Inflammatory macrophage treated with lipopolysaccharide for 1 hour (primary cell): ENCODE measurements around the gene FOXL3.
"Not testable (repeated sequence)": the region's sequence is repeated elsewhere in the genome, so short reads cannot be mapped to it uniquely, and the experiment has no call there.

Experiments used
- DNase-seq, 2 donors: peaks; one replicate each; pipeline ENCODE4 v3.0.0-alpha.2; 2020 to 2022

The FOXL3 gene

DNA sequence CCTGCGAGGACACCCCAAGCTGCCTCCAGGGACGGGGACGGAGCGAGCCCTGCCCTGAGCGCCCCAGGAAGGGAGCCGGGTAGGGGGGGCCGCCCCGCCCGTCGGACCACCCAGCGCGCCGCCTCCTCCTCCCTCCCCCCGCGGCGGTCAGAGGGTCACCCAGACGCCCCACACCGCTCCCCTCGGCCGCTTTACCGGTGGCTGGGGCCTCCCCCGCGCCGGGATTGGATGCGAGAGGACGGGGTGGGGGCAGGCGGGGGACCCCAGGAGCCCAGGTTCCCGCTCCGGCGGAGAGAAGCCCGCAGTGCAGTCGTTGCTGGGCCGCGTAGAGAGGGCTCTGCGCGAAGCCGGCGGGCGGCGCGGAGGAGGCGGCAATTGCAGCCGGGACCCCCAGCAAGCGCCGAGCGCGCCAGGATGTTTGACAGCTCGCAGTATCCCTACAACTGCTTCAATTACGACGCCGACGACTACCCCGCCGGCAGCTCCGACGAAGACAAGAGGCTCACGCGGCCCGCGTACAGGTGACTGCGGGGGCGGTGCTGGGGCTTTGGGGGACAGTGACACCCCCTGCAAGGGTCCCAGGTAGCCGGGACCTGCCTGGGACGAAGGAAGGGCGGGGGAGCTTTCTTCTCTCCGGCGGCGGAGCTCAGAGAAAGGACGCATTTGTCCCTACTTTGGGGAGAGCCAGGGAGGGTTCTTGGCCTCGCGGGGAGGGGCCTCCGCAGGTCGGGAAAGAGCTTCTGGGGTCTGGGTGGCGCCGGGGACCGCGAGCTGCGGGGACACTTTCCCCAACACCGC, at the start of gene FOXL3:
FOXL3 (plus strand) TSS at position 415 of the 798 bp plus-strand sequence; CDS start at position 415, 0 bp downstream.
- DNase-seq: no peak

DNA sequence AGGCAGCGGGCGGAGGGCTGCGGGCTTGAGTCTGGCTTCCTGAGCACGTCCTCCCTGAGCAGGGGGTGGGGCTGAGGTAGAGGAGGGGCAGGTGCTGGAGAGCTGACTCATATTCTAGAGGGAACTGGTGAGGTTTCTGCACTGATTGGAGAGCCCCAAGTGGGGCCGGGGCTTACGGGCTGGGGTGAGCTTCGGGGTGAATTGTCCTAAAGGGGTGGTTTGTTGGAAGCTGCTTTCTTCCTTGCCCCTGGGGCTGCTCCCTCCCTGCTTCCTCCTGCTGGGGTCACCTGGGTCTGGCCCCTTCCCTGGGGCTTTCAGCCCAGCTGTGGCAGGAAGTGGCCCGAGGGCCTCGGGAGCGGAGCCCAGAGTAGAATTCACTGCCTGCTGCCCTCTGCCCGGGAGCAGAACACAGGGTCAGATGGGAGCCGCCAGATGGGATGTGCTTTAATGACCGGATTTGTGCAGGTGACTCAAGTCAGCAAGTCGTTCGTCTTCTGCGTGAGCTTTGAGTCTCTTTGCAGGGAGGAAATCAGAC, 49.0 kb upstream of the FOXL3 start:
- DNase-seq: no peak

DNA sequence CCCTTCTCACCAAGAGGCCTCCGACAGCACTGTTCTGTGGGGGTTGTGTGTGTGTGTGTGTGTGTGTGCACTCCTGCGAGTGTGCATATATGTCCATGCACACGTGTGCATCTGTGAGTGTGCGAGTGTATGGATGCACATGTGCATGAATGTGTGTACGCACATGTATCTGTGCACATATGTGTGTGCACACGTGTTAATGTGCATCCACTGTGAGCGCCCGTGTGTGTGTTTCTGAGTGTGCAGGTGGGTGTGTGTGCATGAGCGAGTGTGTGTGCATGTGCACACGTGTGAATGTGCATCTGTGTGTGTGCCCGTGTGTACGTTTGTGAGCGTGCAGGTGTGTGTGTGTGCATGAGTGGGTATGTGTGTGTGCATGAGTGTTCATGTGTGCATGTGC, 48.5 kb upstream of the FOXL3 start:
- DNase-seq: no peak

DNA sequence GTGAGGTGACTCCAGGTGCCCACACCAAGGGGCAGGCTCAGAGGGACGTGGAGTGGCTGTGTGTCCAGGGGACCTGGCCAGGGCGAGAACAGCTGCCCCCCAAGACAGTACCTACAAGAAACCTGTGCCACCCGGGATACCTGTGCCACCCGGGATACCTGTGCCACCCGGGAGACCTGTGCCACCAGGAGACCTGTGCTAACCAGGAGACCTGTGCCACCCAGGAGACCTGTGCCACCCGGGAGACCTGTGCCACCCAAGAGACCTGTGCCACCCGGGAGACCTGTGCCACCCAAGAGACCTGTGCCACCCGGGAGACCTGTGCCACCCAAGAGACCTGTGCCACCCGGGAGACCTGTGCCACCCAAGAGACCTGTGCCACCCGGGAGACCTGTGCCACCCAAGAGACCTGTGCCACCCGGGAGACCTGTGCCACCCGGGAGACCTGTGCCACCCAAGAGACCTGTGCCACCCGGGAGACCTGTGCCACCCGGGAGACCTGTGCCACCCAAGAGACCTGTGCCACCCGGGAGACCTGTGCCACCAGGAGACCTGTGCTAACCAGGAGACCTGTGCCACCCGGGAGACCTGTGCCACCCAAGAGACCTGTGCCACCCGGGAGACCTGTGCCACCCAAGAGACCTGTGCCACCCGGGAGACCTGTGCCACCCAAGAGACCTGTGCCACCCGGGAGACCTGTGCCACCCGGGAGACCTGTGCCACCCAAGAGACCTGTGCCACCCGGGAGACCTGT, 47.0 kb upstream of the FOXL3 start:
- not testable (repeated sequence) for DNase-seq

DNA sequence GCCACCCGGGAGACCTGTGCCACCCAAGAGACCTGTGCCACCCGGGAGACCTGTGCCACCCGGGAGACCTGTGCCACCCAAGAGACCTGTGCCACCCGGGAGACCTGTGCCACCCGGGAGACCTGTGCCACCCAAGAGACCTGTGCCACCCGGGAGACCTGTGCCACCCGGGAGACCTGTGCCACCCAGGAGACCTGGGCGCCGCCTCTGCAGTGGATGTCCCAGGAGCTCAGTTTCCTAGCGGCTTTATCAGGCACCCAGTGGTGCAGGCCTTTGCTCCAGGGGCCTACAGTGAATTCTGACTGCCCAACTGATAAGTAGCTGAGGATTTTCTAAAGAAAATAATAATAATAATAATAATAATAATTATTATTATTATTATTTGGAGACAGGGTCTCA, 46.4 kb upstream of the FOXL3 start:
- DNase-seq: not testable (repeated sequence)

DNA sequence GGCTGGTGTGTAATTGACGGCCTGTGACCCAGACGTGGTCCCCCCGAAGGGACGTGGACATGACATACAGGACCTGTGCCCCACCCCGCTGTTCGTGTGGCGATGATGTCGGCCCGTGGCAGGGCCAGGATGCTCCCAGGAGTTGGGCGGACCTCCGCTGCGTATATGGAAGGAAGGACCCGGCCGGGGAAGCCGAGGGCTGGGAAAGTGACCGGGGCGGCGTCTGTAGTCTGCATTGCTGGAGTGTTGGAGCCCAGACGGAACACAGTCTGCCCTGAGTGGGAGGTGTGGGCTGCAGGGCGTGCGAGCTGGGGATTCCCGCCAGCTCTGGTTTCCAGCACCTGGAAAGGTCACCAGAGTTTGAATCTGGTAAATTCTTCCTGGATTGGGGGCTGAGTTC, 45.0 kb upstream of the FOXL3 start:
- no peak for DNase-seq

DNA sequence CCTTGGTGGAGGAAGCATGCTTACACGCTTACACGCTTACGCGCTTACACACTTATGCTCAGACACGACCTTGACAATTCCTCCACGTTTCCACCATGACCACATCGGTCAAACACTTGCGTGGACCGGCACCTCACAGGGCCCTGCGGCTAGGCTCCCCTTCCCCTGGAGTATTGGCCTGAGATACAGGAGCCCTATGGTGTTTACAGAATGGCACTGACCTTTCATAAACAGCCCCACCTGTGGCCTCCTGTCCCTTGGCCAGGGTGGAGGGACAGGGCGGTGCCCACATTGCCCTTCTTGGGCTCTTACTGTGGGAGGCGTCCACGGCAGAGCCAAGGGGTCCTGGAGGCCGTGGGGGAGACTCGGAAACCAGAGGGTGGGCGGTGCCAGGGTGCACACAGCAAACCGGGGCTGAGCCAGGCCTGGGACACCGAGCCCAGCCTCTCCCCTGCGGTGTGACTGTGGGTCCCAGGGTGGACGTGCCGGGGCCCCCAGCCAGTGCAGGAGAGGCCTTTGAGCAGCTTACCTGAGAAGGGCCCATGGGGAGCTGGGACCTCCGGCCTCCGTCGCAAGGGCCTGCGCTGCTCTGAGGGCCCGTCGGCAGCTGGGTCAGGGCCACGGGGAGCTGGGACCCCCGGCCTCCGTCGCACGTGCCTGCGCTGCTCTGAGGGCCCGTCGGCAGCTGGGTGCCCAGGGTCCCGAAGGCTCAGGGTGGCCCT, 44.2 kb upstream of the FOXL3 start:
- no peak for DNase-seq

DNA sequence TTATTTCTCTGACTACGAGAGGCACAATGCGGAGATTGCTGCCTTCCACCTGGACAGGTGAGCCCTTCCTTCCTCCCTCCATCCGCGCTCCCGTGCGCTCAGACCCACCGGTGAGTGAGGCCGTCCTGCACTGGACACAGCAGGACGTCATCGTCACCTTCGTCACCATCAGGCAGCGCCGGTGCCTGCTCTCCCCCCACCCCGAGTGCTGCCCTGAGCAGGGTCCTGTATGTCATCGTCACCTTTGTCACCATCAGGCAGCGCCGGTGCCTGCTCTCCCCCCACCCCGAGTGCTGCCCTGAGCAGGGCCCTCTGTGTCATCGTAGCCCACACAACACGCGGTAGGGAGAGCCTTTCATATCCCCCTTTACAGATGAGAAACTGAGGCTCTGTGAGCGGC, 43.5 kb upstream of the FOXL3 start:
- DNase-seq: no peak

DNA sequence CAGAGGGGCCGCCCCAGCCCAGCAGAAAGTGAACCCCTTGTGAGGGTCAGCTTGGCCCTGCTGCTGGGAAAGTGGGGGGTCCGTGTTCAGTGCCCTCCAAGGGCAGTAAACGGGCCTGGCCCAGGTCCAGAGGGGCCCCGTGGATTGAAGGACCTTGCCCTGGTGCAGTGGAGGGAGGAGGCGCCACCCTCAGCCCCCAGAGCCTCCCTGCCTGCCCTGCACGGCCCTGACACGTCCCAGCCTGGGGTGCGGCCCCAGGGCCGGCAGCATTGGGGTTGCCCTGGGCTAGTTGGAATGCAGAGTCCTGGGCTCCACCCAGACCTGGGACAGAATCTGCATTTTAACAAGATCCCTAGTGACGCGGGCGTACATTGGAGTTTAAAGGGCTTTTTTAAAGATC, 42.8 kb upstream of the FOXL3 start:
- no peak for DNase-seq

DNA sequence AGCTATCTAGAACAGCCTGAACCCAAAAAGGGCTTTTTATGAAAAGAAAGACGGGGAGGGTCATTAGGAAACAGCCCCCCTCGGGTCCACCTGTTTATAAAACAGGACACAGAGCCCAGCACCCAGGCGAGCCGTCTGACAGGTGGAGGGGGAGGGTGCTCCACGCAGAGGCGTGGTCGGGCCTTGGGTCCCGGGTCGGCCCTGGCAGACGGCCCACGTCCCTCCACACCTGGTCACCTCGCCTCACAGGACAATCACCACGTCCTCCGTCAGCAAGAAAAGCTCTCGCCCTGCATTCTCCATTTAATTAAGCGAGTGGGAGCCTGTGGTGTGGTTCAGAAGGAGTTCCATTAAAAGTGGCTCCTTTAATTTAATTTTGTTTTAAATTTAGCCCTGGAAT, 42.3 kb upstream of the FOXL3 start:
- DNase-seq: no peak

DNA sequence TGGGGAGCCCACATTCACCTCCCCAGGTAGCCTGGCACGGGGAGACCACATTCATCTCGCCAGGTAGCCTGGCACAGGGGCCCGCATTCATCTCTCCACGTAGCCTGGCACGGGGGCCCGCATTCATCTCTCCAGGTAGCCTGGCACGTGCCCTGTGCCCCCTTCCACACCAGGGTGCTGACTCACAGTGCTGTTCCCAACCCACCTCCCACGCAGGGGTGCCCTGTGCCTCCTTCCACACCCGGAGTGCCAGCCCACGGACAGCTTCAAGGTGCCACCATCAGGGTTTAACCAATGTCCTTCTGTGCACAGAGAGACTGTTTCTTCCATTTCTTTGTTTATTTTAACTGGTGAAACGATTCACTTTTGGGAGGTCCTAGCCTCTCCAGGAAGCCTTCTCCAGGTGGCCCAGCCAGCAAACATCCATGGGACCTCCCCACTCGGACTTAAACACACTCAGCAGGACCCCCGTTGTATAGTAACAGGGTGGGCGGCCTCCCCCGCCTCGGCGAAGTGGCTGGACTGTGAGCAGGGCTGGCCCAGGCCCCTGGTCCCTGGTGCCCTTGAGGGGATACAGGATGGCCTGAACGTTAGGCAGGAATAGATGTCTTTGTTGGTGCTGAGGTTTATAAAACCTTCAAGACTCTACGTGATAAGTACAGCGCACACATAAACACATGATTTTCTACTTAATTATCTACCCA, 41.1 kb upstream of the FOXL3 start:
- DNase-seq: no peak

DNA sequence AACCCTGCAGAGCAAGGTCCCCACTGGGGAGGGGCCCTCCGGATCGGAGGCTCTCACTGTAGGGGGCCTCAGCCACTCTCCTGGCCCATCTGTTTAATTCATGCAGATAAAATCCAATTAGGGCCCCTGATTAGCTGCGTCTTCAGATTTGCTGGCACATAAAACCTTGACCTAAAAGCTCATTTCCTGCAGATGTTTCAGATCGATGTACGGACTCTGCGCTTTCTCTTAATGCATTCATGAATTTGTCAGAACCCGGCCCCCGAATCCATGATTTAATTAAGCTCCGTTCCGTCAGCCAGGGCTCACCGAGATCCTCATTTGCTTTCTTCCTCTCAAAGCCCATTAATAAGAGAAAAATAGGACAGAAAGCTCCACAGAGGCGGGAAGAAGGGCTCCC, 40.0 kb upstream of the FOXL3 start:
- DNase-seq: no peak

DNA sequence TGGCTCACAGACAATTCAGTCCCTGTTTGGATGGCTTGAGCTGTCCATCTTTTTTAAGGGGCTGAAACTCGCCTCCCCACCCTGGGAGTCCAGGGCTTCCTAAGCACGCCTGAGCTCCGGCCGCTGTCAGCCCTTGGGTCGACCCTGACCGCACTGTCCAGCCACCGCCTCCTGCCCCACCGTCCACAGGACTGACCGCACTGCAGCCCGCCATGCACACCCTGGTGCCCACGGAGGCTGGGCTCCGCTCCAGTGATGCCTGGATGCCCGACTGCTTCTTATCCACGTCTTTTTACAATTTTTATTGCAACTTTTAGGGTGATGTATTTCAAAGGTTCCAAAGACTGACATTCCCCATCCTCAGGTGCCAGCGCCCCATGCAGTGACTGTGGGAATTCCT, 39.4 kb upstream of the FOXL3 start:
- no peak for DNase-seq

DNA sequence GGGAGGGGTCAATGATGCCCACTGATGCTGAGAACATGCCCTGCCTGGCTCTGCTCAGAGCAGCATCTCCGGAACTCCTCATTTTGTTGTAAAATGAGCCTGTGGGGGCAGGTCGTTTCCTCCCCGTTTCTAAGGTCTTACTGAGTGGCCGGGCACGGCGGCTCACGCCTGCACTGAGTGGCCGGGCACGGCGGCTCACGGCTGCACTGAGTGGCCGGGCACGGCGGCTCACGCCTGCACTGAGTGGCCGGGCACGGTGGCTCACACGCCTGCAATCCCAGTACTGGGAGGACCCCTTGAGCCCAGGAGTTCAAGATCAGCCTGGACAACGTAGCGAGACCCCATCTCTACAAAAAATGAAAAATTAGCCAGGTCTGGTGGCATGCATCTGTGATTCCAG, 39.0 kb upstream of the FOXL3 start:
- no peak for DNase-seq

DNA sequence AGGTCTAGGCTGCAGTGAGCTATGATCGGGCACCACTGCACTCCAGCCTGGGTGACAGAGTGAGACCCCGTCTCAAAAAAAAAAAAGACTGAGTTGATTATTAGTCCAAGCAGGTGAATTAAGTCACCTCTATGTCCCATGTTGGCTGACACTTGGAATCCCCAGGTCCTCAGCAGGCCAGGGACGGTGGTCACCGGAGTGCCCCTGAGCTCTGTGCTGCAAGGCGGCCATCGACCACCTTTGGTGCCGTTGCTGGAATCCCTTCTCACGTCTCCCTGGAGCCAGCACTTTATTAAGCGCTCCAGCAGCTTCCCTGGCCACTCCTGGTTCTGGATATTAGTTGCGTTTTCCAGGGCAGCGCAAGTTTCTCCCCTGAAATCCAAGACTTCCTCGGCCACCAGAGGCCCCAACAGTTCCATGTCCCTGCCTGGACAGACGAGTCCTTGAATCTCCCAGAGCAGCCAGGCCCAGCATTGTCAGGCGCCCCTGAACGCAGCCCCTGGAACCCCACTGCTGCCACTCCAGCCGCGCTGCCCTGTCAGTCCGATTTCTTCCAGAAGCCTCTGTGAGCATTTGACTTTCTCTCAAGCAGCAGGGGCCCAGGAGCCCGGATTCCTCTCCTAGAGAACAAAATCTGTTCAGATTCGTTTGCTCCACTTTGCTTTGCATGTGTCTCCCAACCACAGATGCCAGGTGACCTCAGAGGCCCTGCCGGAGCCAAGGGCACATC, 38.4 kb upstream of the FOXL3 start:
- DNase-seq: no peak

DNA sequence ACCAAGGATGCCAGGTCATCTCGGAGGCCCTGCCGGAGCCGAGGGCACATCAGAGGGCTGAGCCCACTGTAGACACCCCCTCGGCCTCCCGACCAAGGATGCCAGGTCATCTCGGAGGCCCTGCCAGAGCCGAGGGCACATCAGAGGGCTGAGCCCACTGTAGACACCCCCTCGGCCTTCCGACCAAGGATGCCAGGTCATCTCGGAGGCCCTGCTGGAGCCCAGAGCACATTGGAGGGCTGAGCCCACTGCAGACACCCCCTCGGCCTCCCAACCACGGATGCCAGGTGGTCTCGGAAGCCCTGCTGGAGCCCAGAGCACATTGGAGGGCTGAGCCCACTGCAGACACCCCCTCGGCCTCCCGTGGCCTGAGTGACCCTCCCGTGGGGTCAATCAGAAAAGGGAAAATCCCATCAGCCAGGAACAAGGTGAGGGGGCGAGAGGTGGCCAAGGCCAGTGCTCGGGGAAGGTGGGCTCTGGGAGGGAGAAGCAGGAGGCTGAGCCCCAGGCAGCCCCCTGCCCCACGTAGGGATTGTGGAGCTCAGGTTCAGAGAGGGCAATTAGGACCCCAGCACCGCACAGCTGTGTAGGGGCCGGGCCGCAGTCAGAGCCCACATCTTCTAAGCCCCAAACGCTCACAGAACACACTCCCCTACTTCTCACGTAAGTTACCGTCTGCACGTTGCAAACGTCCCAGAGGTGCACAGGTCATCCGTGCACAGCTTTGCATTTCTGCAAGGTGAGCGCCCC, 37.6 kb upstream of the FOXL3 start:
- no peak for DNase-seq

DNA sequence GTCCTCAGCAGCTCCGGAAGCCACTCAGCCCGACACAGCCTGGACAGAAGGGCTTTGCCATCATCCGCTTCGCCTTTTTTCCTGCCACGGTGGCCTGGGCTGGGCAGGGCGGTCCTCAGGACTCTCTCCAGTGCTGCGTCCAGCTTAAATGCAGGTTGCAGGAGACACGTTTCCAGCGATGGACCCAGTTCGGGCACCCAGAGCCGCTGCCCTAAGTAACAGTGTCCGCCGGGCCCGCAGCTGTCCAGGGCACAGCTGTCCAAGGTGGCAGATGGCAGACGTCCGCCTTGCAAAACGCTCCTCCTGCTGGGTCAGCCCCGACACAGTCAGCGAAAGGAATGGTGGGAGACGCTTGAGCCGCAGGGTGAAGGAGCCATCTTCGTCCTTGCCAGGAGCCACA, 37.0 kb upstream of the FOXL3 start:
- no peak for DNase-seq

DNA sequence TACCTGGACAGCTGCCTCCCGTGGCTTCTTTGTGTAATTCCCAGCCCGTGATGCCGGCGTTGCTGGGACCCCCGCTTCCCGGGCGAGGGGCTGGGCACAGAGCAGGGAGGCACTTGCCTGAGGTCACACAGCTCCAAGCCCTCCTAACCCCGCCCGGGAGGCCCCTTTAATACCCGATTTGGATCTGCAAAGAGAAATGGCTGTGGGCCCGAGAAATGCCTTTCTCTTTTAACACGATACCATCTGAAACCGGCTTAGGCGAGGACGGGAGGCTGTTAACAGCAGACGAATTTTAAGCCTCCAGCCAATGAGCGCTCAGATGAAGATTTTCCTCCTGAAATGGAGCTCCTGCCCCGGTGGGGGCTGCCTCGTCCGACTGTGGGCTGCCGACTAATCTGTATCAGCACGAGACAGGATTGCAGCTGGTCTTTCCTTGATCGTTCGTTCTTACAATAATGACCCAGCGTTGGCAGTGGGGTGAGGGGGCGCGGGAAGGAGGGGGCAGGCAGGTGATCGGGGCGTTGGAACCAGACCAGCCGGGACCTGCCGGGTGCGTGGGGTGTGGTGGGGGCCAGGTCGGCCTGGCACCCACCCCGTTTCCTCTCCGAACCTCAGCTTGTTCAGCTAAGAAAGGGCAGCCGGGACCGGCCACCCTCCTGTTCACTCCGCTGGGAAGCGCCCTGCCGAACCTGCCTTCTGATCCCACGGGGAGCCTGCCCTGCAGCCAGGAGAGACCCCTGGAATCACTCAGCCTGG, 36.2 kb upstream of the FOXL3 start:
- DNase-seq: no peak

DNA sequence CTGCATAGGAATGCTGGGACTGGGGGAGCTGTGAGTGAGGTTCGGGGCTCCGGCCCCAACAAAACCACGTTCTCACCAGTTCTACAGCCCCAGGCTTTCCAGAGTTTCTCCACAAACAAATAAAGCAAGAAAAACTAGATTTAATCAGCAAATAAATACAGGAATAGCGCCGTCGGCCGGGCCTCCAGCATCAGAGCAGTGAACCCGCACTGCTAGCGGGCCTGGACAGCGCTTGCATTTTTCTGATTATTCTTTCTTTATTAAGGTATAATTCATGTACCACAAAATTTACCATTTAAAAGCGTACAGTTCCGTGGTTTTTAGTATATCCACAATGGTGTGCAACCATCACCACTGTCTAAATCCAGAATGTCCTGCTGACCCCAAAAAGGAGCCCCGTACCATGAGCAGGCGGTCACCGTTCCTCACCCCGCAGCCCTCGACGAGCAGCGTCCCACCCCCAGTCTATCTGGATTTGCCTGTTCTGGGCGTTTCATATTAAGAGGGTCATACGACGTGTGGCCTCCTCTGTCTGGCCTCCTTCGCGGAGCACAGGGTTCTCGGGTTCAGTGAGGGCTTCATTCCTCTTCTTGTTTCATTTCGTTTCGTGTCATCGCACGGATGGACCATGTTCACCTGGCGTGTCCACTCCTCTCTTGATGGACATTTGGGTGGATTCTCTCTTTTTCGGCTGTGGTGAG, 35.5 kb upstream of the FOXL3 start:
- no peak for DNase-seq

DNA sequence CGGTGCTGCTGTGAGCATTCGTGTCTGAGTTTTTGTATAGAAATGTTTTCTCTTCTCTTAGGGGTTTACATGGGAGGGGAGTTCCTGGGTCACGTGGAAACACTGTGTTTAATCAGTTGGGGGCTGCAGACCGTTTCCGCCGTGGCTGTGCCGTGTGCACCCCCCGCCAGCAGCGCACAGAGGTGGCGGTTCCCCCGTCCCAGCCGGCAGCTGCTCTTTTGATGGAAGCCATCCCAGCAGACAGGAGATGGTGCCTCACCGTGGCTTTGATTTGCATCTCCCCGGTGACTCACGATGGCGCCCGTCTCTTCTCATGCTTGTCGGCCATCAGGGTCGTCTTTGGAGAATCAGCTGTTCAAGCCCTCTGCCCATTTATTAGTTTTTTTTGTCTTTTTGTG, 34.9 kb upstream of the FOXL3 start:
- no peak for DNase-seq
